PC-9 (cell line): Measurements from ENCODE around the gene HOXB6. TPM values are rescaled to one million over a fixed set of nuclear protein-coding genes. Genes with fewer than 3 reads are reported as not detected.

Source experiments
- BruUV-seq: library from RNA; stranded (reverse); fragments of 400-500 nt; replicated peaks from 2 replicates; lab custom pipeline; 2021; lab: Mats Ljungman, UMichigan
- CTCF ChIA-PET: fragments of 300-600 bp; sonication (Branson Sonifier 250); formaldehyde crosslinking; loops from one replicate; lab custom pipeline; 2022; ENCODE audit warnings: antibody characterized with exemption; lab: Charles Lee
- POLR2A ChIA-PET: fragments of 300-600 bp; sonication (Branson Sonifier 250); formaldehyde crosslinking; loops from one replicate; lab custom pipeline; 2022; ENCODE audit warnings: antibody characterized with exemption; ENCODE audit not compliant: unreplicated experiment; lab: Charles Lee
- DNase-seq, 2 experiments: peaks; one replicate each; pipeline versions ENCODE4 v3.0.0 to v3.0.0-alpha.2; 2015 to 2022; ENCODE audit warnings: mixed read lengths in 1 of 2
- H2AFZ ChIP-seq: fragments of 200-600 bp; sonication (generic); 2 replicates; pipeline ENCODE4 v1.8.1; 2017; ENCODE audit warnings: antibody characterized with exemption
- H3F3A ChIP-seq: fragments of 200-600 bp; sonication (generic); 2 replicates; pipeline ENCODE4 v1.8.1; 2017; ENCODE audit warnings: antibody characterized with exemption, mild to moderate bottlenecking, low read depth; ENCODE audit not compliant: insufficient read depth
- H3K27ac ChIP-seq: fragments of 200-600 bp; sonication (generic); 2 replicates; pipeline ENCODE4 v1.6.1; 2016; ENCODE audit warnings: mixed run types
- H3K27me3 ChIP-seq: fragments of 200-600 bp; sonication (generic); 2 replicates; pipeline ENCODE4 v1.6.1; 2016; ENCODE audit warnings: low read depth, mixed run types; ENCODE audit not compliant: insufficient read depth
- H3K36me3 ChIP-seq: fragments of 200-600 bp; sonication (generic); 2 replicates; pipeline ENCODE4 v1.6.1; 2016; ENCODE audit warnings: low read depth, mixed run types
- H3K4me1 ChIP-seq: fragments of 200-600 bp; sonication (generic); replicated peaks from 2 replicates; pipeline ENCODE4 v1.6.1; 2016; ENCODE audit warnings: mixed run types; ENCODE audit not compliant: insufficient read depth
- H3K4me2 ChIP-seq: fragments of 200-600 bp; sonication (generic); 2 replicates; pipeline ENCODE4 v1.6.1; 2017; ENCODE audit warnings: mixed run types
- H3K4me3 ChIP-seq: fragments of 200-600 bp; sonication (generic); 2 replicates; pipeline ENCODE4 v1.6.1; 2016; ENCODE audit warnings: mixed run types
- H3K79me2 ChIP-seq: fragments of 200-600 bp; sonication (generic); 2 replicates; pipeline ENCODE4 v1.6.1; 2017; ENCODE audit warnings: low read depth, mixed run types
- H3K9me2 ChIP-seq: fragments of 200-600 bp; sonication (generic); 2 replicates; pipeline ENCODE4 v1.8.1; 2017; ENCODE audit warnings: mild to moderate bottlenecking; ENCODE audit not compliant: insufficient read depth
- H3K9me3 ChIP-seq: fragments of 200-600 bp; sonication (generic); 2 replicates; pipeline ENCODE4 v1.8.1; 2016; ENCODE audit warnings: low read depth; ENCODE audit not compliant: insufficient read depth
- H4K20me1 ChIP-seq: fragments of 200-600 bp; sonication (generic); 2 replicates; pipeline ENCODE4 v1.8.1; 2017; ENCODE audit not compliant: insufficient read depth
- EZH2 ChIP-seq: fragments of 200-600 bp; sonication (generic); IDR thresholded peaks from 2 replicates; pipeline ENCODE4 v1.8.0; 2017; ENCODE audit warnings: antibody characterized with exemption, low read depth
- intact Hi-C: fragments of 100-400 bp; cut with micrococcal nuclease; formaldehyde crosslinking; loops from one replicate; pipeline ENCODE4 v1.10.0; 2022; ENCODE audit not compliant: unreplicated experiment
- total RNA-seq: library from RNA; stranded (reverse); gene quantifications from 2 replicates; pipeline ENCODE4 v1.2.3, GENCODE V29; 2021
- TF ChIP-seq, protein P1 (sequence below): fragments of 200-600 bp; sonication (generic); conservative IDR thresholded peaks from 2 replicates; pipeline ENCODE4 v1.6.1; 2017; ENCODE audit warnings: mixed run types, antibody characterized with exemption, mild to moderate bottlenecking, moderate library complexity

HOXB6 gene
- total RNA-seq, 1 experiment from 2014 or later, result 30.7 TPM

DNA sequence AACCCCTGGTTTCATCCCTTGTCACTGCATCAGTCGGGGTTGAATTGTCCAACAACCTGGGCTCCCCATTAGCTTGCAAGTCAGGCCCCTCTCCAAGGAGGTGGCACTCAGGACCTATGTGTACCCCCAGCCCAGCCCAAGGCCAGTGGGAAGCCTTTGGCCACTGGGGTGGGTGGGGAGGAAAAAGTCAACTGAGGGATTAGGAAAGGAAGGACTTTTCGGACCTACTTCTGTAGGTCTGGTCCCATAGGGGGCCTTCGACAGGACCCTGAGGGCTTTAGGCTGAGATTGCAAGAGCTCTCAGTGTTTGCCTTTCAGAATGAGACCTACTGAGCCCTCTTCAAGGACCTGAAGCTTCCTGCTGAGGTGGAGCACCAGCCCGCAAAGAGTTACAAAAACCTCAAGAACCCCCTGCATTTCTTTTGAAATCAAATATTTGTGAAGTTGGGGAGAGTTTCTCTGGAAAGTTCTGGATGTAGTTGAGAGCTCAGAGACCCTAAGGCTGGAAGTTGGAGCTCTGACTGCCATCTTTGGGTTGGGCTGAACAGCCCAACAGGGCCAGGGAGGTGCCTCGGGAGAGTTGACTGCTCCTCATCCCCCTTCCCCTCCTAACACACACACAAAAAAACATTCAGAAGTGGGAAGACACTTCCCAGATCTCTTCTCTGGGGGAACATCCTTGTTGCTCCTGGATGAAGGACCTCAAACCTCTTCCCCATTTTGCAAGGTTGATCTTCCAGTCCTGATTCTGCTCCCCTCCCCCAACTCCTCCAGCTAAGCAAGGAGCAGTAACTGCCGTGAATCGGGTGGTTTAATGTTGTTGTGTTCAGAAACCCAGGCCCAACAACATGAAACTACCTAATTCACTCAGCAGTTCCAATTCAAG lies 27.1 kb upstream of the HOXB6 start:
- intact Hi-C loops, result no loop called here
- DNase-seq, result no peak
- no TSS peak for BruUV-seq

DNA sequence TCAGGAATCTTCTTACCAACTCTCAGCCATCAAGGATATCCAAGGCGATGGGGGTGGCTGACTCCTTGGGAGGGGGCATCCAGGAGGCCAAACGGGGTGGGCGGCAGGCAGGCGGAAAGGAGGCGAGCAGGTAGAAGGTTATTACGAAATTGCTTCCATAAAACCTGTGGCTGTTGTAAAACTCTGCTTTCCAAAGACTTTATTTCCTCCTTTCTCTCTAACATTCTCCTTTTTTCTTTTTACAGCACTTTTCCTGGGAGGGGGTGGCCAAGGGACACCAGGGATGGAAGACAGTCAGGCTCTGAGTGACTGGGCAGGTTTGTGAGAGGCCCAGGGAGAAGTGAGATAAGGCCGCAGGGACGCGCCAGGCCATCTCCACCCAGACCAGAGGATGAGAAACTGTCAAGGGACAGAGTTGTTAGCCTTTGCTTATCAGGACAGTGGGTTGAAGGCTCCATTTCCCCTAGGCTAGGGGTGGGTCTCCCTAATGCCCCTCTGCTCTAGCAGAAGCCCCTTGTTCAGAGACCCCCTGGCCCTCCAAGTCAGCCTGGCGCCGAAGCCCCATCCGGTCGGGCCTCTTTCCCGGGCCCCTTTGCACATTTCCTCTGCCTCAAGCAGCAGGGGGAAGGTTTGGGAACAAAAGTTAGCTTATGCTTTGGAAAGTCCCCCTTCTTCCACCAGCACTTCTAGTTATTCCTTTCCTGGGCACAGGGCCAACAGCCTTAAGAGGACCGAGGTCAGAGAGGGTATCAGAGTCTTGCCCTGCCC lies 26.3 kb upstream of the HOXB6 start:
- H3K4me3 ChIP-seq, result no peak overlapping the region
- CTCF ChIA-PET, result no interaction called here
- POLR2A ChIA-PET, result no interaction called here
- BruUV-seq, result no TSS peak
- H3K4me1 ChIP-seq, result peaks cover 3% of the 10 kb centered on the region; the same call in 1 of the 2 replicates
- H3K9me3 ChIP-seq, result no peaks in the 10 kb centered on the region
- H3K79me2 ChIP-seq, result no peaks in the 10 kb centered on the region
- intact Hi-C loops, result no loop called here
- DNase-seq, result no peak
- peaks cover 50% of the 10 kb centered on the region for H3K27me3 ChIP-seq
- H4K20me1 ChIP-seq, result no peaks in the 10 kb centered on the region
- H3K4me2 ChIP-seq, result no peak overlapping the region
- no peaks in the 10 kb centered on the region for H3K9me2 ChIP-seq
- 0 out of 2 replicates have a peak, but pooled peaks cover 2% of the 10 kb centered on the region for H3F3A ChIP-seq
- no peaks in the 10 kb centered on the region for H3K36me3 ChIP-seq
- H3K27ac ChIP-seq, result no peak overlapping the region
- TF ChIP-seq, protein P1, sequence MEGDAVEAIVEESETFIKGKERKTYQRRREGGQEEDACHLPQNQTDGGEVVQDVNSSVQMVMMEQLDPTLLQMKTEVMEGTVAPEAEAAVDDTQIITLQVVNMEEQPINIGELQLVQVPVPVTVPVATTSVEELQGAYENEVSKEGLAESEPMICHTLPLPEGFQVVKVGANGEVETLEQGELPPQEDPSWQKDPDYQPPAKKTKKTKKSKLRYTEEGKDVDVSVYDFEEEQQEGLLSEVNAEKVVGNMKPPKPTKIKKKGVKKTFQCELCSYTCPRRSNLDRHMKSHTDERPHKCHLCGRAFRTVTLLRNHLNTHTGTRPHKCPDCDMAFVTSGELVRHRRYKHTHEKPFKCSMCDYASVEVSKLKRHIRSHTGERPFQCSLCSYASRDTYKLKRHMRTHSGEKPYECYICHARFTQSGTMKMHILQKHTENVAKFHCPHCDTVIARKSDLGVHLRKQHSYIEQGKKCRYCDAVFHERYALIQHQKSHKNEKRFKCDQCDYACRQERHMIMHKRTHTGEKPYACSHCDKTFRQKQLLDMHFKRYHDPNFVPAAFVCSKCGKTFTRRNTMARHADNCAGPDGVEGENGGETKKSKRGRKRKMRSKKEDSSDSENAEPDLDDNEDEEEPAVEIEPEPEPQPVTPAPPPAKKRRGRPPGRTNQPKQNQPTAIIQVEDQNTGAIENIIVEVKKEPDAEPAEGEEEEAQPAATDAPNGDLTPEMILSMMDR, result no peak
- TF ChIP-seq EZH2, result no peak
- H2AFZ ChIP-seq, result no peak overlapping the region

More for the DNA sequence above, 27.1 kb upstream of the HOXB6 start:
- H3K9me3 ChIP-seq, result no peaks in the 10 kb centered on the region
- TF ChIP-seq, protein P1, result no peak
- TF ChIP-seq EZH2, result no peak
- ChIA-PET CTCF (no interaction called here), POLR2A (no interaction called here)
- H3K27me3 ChIP-seq, result peaks cover 56% of the 10 kb centered on the region
- H2AFZ ChIP-seq, result no peak overlapping the region
- peaks cover 2% of the 10 kb centered on the region; the same call in 1 of the 2 replicates for H3K4me1 ChIP-seq
- H3K4me2 ChIP-seq, result no peak overlapping the region
- no peaks in the 10 kb centered on the region for H3K36me3 ChIP-seq
- H3K27ac ChIP-seq, result no peak overlapping the region
- H3K4me3 ChIP-seq, result no peak overlapping the region
- H4K20me1 ChIP-seq, result no peaks in the 10 kb centered on the region
- no peaks in the 10 kb centered on the region for H3K9me2 ChIP-seq
- 0 out of 2 replicates have a peak, but pooled peaks cover 2% of the 10 kb centered on the region for H3F3A ChIP-seq
- H3K79me2 ChIP-seq, result no peaks in the 10 kb centered on the region
